GM19328 (cell line): Measurements from ENCODE around the gene NRXN2.

Experiments
- ATAC-seq: cut with Tn5 transposase; IDR thresholded peaks from one replicate; pipeline ENCODE4 v1.9.1; 2021; ENCODE audit warnings: mild to moderate bottlenecking, moderate library complexity; ENCODE audit not compliant: unreplicated experiment

Gene NRXN2

DNA sequence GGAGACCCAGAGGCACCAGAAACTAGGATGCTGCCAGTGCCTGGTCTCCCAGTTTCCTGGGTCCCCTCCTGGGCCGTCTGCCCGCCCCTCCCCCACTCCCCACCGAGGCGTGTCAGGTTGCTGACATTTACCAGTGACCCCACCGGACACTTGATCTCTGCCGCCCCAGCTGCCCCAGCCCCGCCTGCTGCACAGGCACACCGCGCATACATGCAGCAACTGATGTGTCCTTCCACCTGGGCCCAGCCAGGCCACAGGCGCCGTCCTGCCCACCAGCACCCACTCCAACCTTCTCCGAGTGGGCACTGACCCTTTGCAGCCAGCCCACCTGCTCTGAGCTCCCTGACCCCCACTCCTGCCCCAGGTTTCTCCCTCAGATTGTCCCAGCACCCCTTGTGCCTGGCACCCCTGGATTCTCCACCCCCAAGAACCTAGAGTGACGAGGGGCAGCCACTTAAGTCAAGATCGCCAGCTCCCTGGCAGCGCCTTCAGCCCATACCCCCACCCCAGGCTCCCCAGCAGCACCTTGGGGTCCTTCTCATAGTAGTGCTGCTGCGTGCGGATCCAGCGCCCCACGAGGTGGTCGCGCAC lies 36.2 kb upstream of the NRXN2 start:
- no peak for ATAC-seq

DNA sequence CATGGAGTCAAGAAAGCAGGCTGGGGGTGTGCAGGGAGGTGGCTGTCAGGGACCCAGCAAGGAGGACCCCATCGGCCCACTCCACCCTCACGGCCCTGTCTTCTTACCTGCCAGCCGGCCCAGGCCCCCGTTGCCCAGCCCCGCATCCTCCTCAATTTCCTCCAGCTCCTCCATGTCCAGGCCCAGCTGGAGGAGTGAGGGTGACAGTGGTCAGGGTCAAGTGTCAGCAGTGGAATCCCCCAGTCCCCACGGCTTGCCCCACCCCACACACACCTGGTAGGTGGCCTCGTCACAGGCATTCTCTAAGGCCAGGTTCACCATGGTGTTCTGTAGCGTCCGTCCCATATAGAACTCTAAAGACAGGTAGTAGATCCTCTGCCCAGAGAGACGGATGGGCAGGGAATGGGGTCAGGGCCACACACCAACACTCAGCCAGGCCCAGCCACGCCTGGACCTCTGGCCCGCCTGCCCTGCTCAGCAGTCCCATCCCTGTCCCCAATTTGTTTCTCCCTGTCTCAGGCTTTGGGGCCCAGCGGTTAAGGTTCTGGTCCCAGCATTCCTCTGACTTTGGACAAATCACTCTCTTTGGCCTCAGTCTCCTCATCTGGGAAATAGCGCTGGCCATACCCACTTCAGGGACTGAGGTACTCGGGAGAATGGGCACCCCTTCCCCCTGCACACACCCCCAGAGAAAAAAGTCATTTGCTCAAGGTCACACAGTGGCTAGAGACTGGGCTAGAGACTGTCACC lies 35.5 kb upstream of the NRXN2 start:
- no peak for ATAC-seq

DNA sequence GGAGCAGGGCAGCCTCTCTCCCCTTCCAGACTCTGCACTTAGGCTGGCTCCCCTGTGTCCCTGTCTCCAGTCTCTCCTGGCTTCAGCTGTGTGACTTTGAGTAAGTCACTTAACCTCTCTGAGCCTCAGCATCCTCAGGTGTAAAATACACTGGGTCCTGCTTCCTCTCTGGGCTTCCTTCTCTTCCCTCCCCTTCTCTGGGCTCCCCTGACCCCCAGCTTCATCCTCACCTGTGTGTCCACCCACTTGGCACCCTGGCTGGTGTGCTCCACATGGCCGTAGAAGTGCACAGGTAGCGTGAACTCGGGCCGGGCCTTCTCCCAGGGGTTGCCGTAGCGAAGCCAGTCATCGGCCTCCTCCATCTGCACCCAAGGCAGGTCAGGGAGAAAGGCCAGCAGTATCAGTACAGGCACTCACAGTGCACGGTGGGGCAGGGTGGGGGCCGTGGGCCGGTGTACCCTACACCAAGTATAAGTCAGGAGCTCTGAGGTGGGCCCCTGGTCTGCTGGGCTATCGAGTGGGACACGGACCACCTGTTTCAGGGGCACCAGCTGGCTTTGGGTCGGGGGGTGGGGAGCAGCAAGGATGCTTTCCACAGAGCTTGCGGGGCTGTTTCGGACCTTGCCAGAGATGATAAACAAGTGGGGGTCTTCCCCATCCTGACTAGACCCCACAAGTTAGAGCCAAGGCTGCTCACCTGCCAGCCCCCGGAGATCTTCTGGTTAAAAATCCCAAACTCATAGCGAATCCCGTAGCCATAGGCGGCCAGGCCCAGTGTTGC lies 34.7 kb upstream of the NRXN2 start:
- no peak for ATAC-seq

DNA sequence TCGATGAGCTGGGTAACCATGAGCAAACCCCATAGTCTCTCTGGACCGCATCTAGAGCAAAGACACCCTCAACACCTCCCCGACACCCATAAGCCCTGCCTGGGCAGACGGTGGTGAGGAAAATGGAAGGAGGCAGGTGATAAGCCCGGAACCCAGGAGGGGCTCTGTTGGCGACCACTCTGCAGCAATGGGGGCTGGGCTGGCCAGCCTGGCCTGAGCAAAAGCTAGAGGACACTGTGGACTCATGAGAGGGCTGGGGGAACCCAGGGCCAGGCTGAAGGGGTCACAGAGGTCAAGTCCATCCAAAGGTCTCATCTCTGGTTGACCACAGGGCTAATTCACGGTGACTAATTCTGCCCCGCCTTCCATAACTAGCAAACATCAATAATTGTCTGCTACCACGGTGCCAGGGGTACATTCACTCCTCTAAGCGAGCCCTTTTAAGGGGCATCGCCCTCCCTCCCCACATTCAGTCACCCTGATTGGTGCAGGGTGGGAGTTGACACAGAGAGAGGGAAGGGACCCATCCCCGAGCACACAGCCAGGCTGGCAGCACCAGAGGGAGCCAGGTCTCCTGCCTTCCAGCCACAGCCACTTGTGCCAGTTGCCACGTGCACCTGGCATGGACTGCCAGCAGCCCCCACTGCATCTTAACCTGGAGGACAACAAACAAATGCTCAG lies 32.8 kb upstream of the NRXN2 start:
- no peak for ATAC-seq

DNA sequence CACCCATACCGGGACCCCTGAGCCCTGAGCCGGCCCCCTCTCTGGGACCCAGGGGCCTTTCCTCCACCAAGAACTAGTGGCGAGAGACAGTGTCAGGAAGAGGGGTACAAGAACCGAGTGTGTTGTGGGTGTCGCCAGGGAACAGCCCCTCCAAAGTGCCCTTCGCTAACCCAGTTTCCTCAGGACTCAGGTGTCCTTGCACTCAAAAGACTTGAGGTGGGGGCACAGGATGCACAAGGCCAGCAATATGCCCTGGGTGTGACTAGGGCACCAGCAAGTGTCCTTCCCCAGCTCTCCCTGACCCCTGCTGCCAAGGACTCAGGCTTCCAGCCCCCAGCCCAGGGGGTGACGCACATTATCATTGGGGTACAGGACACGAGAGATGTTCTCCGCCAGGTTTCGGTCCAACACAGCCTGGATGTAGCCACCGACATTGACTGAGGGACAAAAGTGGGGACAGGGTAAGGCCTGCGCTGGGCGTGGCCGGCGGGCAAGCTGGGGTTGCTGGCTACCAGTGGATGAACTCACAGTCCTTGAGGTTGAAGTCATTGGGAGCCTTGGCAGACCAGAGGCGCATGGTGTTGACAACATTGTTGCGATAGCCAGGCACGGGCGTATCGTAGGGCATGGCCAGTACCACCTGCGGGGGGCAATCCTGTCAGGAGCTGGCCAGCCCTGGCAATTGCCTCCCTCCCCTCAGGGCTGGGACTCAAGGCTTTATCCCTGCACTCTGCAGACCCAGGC lies 32.1 kb upstream of the NRXN2 start:
- ATAC-seq, result no peak

DNA sequence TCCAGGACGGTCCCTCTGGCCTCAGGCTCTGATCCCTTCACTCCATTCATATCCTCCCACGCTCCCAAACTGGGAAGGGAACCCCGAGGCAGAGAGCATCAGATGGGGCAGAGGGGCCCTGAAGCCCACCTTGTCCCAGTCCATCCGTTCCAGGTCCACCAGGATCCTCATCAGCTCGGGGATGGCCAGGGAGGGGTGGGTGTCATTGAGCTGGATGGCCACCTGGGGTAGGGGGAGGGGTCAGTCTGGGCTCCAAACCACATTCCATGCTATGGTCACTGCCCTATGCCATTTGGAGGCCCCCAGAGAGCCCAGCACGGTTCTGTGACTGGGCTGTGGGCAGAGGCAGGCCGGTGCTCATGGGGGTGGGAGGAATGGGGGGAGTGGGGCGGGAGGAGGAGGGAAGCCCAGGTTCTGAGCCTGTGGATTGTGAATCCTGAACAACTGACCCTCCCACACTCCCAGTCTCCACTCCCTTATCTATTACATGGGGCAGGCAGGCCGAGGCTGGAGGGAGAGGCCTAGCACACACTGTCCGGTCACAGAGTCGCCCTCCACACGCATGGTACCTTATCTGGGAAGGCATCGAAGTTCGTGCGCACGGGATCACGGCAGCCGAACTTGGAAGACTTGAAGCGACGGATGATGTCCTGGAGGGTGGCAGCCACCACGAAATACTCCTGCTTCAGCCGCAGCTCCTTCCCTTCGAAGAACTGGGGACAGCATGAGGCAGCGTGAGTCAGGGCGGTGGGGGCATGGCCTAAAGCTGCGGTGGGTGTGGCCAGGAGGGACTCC lies 31.3 kb upstream of the NRXN2 start:
- no peak for ATAC-seq

DNA sequence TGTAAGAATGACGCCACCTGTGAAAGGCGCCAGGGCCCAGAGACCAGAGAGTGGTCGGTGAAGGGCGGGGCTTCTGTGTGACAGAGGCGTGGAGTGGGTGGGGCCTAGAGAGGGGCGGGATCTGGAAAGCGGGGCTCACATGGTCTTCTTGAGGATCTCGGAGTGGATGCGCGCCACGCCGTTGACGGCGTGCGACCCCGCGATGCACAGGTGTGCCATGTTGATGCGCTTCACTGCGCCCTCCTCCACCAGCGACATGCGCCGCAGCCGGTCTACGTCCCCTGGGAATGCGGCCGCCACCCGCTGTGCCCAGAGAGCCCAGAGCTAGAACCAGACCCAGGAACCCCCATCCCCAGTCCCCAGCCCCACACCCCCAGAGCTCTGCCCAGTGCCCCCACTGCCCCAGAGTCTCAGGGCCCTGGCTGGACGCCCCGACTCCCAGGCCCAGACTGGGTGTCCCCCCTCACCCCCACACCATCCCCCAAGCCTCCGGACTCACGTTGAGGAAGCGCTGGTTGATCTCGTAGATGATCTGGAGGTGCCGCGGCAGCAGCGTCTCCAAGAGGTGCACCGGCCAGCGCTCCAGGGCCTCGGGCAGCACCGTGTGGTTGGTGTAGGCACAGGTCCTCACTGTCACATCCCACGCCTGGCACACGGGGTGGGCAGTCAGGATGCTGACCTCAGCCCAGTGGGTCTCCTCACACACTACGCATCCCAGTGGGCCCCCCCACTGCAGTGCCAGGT lies 30.6 kb upstream of the NRXN2 start:
- no peak for ATAC-seq

DNA sequence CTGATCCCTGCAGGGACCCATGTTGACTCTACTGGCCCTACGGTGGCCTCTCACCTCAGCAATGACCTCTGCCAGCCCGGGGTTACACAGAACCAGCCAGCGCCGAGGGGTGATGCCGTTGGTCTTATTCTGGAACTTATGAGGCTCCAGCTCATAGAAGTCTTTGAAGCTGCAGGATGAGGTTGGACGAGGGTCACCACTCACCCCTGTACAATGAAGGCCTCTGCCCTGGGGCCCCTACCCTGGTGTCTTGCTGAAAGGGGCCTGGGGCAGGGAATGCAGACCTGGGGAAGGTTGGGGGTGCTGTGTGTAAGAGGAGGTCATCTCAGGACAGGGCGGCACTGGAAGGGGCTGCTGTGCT lies 30.0 kb upstream of the NRXN2 start:
- no peak for ATAC-seq

DNA sequence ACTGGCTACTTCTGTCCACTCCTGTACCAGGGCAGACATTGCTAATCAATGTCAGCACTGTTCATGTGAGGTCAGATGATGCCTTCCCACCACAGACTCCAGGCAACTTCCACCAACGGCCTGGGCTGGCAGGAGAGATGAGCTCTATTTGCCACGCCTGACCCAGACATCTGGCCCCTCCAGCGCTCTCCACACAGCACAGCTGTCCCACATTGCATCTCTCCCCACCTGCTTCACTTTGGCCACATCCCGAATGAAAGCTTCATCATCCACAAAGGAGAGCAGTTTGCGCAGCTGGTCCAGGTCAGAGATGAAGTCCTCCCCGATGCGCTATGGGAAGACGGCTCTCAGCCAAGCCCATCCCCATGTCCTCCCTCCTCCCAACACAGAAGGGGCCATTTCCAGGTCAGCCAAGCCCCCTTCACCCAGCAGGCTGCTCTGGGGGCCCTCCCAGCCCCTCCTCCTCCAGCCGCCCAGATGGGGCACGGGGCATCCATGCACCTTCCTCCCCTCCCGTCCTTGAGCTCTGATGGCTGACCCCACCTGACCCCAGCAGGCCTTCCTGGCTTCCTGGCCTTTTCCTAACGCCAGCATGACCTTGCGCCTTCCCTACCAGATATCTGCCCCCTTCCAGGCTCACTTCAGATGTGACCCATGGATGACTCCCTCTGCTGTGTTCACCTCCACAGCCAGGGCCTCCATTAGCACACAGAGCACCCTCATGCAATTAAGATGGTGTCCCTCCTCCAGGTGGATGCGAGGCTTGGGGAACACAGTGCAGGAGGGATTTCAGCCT lies 29.4 kb upstream of the NRXN2 start:
- no peak for ATAC-seq

DNA sequence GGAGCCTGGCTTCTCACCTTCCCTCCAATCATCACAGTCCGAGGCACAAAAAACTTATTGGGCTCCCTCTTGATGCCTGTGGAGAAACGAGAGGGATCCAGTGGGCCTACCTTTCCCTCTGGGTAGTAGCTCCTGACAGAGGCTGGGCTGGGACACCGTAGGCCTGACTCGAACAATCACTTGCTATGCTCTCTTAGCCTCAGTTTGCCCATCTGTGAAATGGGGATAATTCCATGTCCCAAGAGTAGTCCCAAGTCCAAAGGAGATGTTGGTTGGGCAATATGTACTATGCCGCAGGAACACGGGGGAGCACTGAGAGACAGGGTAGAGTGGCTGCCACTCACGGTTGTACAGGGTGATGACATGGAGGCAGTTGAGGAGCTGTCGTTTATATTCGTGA lies 28.6 kb upstream of the NRXN2 start:
- no peak for ATAC-seq

DNA sequence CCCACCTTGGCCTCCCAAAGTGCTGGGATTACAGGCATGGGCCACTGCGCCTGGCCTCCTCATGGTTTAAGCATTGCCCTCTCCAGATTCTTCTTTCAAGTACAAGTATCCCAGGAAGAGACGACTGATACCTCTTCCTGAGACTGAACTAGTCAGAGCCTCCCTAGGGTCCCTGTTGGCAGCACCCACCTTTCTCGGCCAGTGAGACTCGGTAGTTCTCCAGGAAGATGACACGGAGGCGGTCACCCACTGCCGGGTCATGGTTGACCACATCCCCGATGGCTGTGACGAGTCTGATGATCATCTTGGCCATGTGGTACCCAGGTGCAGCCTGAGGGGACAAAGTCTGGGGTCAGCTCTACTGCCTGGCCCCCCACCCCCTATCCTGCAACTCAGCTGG lies 28.1 kb upstream of the NRXN2 start:
- ATAC-seq, result no peak

DNA sequence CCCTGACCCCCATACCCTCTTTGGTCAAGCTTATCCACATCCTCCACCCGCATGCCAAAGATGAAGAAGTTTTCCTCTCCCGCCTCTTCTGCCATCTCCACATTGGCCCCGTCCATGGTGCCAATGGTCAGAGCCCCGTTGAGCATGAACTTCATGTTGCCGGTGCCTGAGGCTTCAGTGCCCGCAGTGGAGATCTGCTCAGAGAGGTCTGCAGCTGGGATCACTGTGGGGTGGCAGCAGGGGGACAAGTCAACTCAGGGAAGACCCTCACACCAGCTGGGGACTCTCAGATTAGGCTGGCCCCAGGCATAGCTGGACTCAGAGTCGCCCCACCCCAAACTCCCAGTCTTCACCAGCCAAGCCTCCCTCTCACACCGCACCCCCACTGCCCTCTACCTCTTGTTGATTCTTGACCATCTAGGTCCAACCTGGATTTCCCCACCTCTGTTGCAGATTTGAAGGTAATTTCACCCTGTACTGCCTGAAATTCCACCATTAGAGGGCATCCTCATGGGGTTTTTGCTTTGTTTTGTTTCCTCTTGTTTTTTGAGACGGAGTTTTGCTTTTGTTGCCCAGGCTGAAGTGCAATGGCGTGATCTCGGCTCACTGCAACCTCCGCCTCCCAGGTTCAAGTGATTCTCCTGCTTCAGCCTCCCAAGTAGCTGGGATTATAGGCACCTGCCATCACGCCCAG lies 27.5 kb upstream of the NRXN2 start:
- ATAC-seq, result no peak

DNA sequence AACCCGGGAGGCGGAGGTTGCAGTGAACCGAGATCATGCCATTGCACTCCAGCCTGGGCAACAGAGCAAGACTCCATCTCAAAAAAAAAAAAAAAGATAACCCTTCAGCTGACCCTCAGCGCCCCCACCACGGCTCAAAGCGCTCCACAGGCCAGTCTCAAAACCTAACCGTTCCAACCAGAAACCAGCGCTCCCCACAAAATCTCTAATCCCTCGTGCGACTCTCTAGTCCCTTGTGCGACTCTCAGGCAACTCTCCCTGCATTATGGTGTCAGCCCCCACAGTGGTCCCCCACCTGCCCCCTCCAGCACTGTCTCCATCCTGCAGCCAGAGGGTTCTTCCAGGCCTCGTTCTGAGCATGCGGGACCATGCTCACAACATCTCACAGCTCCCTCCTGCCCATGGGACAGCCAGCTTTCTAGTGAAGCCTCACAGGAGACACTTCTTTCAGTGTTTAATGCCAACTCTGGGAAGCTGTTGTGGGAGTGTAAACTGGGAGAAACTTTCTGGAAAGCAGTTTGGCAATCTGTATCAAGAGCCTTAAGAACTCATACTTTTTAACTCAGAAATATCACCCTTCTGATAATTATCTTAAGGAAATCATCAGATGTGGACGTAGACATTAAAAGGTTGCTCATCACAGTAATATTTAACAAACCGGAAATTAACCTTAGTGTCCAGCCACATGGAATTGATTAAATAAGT lies 25.1 kb upstream of the NRXN2 start:
- no peak for ATAC-seq

DNA sequence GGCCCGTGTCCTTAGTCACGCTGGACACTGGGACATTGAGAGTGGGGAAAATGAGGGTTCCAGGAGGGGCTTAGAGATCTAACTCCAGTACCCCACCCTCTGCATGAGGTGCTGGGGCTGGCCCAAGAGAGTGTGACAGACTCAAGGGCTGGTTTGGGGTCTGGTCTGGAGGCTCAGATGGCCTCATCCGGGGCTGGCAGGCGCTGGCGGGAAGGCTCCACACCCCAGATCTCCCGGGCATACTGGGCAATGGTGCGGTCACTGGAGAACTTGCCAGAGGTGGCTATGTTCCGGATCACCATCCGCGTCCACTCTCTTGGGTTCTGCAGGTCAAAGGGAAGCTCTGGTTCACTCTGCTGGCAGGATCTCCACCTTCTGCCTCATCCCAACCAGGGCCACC lies 23.5 kb upstream of the NRXN2 start:
- no peak for ATAC-seq

DNA sequence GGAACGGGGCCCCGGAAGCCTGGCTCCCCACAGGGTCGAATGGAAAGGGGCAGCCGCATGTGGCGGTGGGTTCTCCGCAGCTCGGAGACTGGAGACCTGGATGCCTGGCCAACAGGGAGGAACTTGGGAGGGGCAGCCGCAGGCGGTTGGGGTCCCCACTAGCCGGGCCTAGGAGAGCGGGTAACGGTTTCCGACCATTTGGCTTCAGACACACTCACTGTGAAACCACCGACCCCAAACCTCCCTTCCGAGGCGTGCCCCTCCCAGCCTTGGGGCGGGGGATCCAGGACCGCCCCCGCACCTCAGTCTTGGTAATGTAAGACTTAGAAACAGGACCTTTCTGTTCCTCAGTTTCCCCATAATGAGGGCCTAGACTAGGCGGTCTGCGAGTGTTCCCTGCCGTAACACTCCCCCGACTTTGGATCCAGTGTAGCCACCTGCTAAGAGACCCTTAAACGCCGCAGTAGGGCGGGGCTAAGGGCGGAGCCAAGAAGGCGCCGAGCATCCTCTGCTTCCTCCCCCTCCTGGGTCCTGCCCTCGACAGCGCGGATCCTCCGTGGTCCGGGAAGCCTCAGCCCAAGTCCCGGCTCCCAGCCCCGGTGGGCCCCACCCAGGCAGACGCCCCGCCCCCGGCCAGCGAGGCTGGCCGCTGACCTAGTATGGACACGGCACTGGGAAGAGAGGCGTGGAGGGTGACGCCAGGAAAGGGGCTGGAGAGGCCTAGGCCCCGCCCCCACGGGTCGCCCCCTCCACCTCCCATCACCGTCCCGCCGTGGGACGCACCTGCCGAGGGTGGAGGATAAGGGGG lies 22.7 kb upstream of the NRXN2 start:
- no peak for ATAC-seq

DNA sequence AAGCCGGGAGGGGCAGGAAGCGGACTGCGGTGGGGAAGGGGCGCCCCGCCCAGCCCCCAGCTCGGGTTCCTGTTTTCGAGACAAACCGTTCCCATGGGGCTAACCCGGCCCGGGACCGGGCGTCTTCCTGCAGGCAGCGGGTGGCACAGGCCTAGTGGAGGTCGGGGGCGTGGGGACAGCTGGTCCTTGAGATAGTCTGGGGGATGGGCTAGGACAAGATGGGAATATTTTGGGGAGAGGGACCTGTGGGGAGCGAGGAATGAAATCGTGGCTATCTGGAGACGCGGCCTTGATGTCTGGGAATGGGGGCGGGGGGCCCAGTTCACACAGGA lies 22.2 kb upstream of the NRXN2 start:
- no peak for ATAC-seq
